BLaER1 treated with 17β-estradiol and CSF1 and Interleukin-3, amounts not matched to agents 10 nM and 100 nM (cell line): ENCODE results near the gene KCTD1.
A peak's percentile ranks its signal among the peaks of the same experiment; 100 is the strongest.

Experiments used
- H3K27ac ChIP-seq, 11 experiments: shearing (Covaris generic); formaldehyde crosslinking; 2 replicates each; pipeline ENCODE4 v1.8.1; 2022
- H3K27me3 ChIP-seq, 11 experiments: shearing (Covaris generic); formaldehyde crosslinking; 2 replicates each; pipeline ENCODE4 v1.8.1; 2022
- H3K36me3 ChIP-seq, 11 experiments: shearing (Covaris generic); formaldehyde crosslinking; 2 replicates each; pipeline ENCODE4 v1.8.1; 2022
- H3K4me1 ChIP-seq, 10 experiments: shearing (Covaris generic); formaldehyde crosslinking; 2 replicates each; pipeline ENCODE4 v1.8.1; 2022
- H3K4me2 ChIP-seq, 11 experiments: shearing (Covaris generic); formaldehyde crosslinking; 2 replicates each; pipeline ENCODE4 v1.8.1; 2022
- H3K4me3 ChIP-seq, 10 experiments: shearing (Covaris generic); formaldehyde crosslinking; 2 replicates each; pipeline ENCODE4 v1.8.1; 2022
- H3K9ac ChIP-seq, 11 experiments: shearing (Covaris generic); formaldehyde crosslinking; 2 replicates each; pipeline ENCODE4 v1.8.1; 2022
- H3K9me3 ChIP-seq, 11 experiments: shearing (Covaris generic); formaldehyde crosslinking; replicated peaks in 1 of 11; 2 replicates each; pipeline ENCODE4 v1.8.1; 2022
- H4K20me1 ChIP-seq, 11 experiments: shearing (Covaris generic); formaldehyde crosslinking; 2 replicates each; pipeline ENCODE4 v1.8.1; 2022
- Cebpa-rat ChIP-seq, 11 experiments: shearing (Covaris generic); IDR thresholded peaks; 2 replicates each; pipeline ENCODE4 v1.8.1; 2022

The KCTD1 gene

GRCh38 chr18:26471027-26471426 lies 77.3 kb downstream of the KCTD1 start:
- Histone ChIP-seq H3K4me2 (no peak overlapping the region; a peak in 1 of 22 replicates), H3K4me3 (no peak overlapping the region), H3K27me3 (no peaks in the 10 kb centered on the region), H3K9ac (no peak overlapping the region), H3K27ac (no peak overlapping the region), H3K4me1 (peaks cover 0 to 19% (median 14%) of the 10 kb centered on the region in 10 experiments; a peak in 13 of 20 replicates), H3K9me3 (no peaks in the 10 kb centered on the region), H3K36me3 (no peaks in the 10 kb centered on the region), H4K20me1 (no peaks in the 10 kb centered on the region)
- TF ChIP-seq Cebpa-rat (IDR thresholded peaks at IDR 0.05) = no peak

- Histone ChIP-seq H4K20me1 (no peaks in the 10 kb centered on the region), H3K27ac (no peak overlapping the region), H3K36me3 (no peaks in the 10 kb centered on the region), H3K9me3 (no peaks in the 10 kb centered on the region), H3K9ac (no peak overlapping the region), H3K27me3 (no peaks in the 10 kb centered on the region), H3K4me1 (peaks cover 0 to 19% (median 14%) of the 10 kb centered on the region in 10 experiments; a peak in 13 of 20 replicates), H3K4me3 (no peak overlapping the region), H3K4me2 (peak overlapping the region in 7 of 11 experiments; percentile 19 to 59 (median 52); a peak in 13 of 22 replicates)
- TF ChIP-seq Cebpa-rat (IDR thresholded peaks at IDR 0.05) = no peak
Observed at GRCh38 chr18:26470011-26470637, 78.2 kb downstream of the KCTD1 start.

DNA sequence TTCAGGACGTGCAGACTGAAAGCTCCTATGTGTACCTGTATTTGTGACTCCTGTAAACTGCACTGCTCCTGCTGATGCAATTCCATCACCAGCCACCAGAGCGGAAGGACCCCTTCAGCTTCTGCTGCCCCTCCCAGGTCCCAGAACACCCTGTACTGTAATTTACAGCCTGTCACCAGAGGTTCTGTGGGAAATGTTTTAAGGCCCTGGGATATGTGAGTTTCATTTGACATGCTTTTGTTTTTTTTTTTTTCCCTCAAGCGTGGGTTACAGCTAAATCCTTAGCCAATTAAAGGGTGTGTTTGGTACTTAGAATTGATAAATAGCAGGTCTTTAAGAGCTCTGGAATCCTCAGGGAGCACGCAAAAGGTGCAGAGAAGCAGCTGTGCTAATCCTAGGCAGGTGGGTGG lies 79.4 kb downstream of the KCTD1 start:
- H3K4me3 ChIP-seq = no peak overlapping the region
- no peak for TF ChIP-seq Cebpa-rat (IDR thresholded peaks at IDR 0.05)
- H3K27ac ChIP-seq = no peak overlapping the region
- H3K9ac ChIP-seq = no peak overlapping the region
- H3K4me1 ChIP-seq = peaks cover 0 to 19% (median 14%) of the 10 kb centered on the region in 10 experiments; a peak in 13 of 20 replicates
- no peaks in the 10 kb centered on the region for H3K9me3 ChIP-seq
- no peaks in the 10 kb centered on the region; a peak in 1 of 22 replicates for H3K36me3 ChIP-seq
- H3K4me2 ChIP-seq = 0 out of 22 replicates have a peak overlapping the region, but pooled peaks of 1 of the 11 experiments have one; percentile 59
- H4K20me1 ChIP-seq = no peaks in the 10 kb centered on the region
- no peaks in the 10 kb centered on the region for H3K27me3 ChIP-seq

GRCh38 chr18:26466026-26466425 lies 82.3 kb downstream of the KCTD1 start:
- H3K9ac ChIP-seq = no peak overlapping the region
- H3K4me3 ChIP-seq = no peak overlapping the region
- peaks cover 0 to 19% (median 14%) of the 10 kb centered on the region in 10 experiments; a peak in 13 of 20 replicates for H3K4me1 ChIP-seq
- no peaks in the 10 kb centered on the region for H4K20me1 ChIP-seq
- no peak overlapping the region for H3K4me2 ChIP-seq
- H3K9me3 ChIP-seq = no peaks in the 10 kb centered on the region
- H3K27me3 ChIP-seq = no peaks in the 10 kb centered on the region
- no peaks in the 10 kb centered on the region; a peak in 1 of 22 replicates for H3K36me3 ChIP-seq
- no peak overlapping the region for H3K27ac ChIP-seq
- TF ChIP-seq Cebpa-rat (IDR thresholded peaks at IDR 0.05) = no peak

GRCh38 chr18:26465431-26465830 lies 82.9 kb downstream of the KCTD1 start:
- Histone ChIP-seq H4K20me1 (no peaks in the 10 kb centered on the region), H3K4me1 (peaks cover 0 to 15% (median 11%) of the 10 kb centered on the region in 10 experiments; a peak in 13 of 20 replicates), H3K27me3 (no peaks in the 10 kb centered on the region), H3K9ac (no peak overlapping the region), H3K9me3 (no peaks in the 10 kb centered on the region), H3K27ac (no peak overlapping the region), H3K4me2 (no peak overlapping the region), H3K4me3 (no peak overlapping the region), H3K36me3 (no peaks in the 10 kb centered on the region; a peak in 1 of 22 replicates)
- TF ChIP-seq Cebpa-rat (IDR thresholded peaks at IDR 0.05) = no peak

DNA sequence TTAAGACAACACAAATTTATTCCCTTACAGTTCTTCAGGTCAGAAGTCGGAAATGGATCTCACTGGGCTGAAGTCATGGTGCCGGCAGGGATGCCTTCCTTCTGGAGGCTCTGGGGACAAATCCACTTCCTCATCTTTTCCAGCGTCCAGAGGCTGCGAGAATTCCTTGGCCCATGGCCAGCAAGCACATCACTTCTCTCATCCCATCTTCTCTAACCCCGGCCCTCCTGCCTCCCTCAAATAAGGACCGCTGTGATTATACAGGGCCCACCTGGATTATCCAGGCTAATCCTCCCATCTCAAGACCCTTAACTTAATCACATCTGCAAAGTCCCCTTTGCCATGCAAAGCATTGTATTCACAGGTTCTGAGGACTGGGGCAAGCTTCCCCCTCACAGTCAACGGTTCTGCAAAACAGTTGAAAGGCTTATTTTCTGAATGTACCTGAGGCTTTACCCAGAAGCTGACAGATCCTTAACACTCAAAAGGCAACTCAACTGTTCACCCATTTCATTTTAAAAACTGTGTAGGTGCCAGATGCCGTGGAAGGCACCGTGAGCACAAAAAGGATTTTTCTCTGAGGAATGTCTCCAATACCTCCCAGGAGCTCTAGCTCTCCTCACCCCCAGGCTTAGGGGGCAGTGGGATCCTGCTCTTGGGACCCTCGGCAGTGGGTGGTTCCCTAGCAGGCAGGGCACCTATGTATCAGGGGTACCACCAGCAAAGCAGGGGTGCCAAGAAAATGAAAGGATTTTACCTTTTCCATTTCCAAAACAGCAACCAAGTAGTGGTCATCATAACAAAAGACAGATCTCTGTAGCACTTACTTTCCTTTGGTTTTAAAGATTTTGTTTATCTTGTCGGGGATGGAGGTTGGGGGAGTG lies 84.0 kb downstream of the KCTD1 start:
- peaks cover 0 to 5% (median 1%) of the 10 kb centered on the region in 10 experiments; a peak in 10 of 20 replicates for H3K4me1 ChIP-seq
- H3K27me3 ChIP-seq = no peaks in the 10 kb centered on the region
- H3K36me3 ChIP-seq = peaks cover 0 to 2% (median 0%) of the 10 kb centered on the region in 11 experiments; a peak in 3 of 22 replicates
- H3K4me2 ChIP-seq = no peak overlapping the region
- no peaks in the 10 kb centered on the region for H4K20me1 ChIP-seq
- H3K4me3 ChIP-seq = no peak overlapping the region
- H3K27ac ChIP-seq = no peak overlapping the region
- no peaks in the 10 kb centered on the region for H3K9me3 ChIP-seq
- no peak overlapping the region for H3K9ac ChIP-seq
- TF ChIP-seq Cebpa-rat (IDR thresholded peaks at IDR 0.05) = no peak

- Histone ChIP-seq H3K4me1 (peaks cover 15 to 19% (median 16%) of the 10 kb centered on the region in 10 experiments), H4K20me1 (no peaks in the 10 kb centered on the region), H3K27me3 (no peaks in the 10 kb centered on the region), H3K27ac (no peak overlapping the region), H3K4me2 (no peak overlapping the region), H3K36me3 (peaks cover 0 to 7% (median 0%) of the 10 kb centered on the region in 11 experiments; a peak in 3 of 22 replicates), H3K9ac (no peak overlapping the region), H3K4me3 (no peak overlapping the region), H3K9me3 (no peaks in the 10 kb centered on the region)
- no peak for TF ChIP-seq Cebpa-rat (IDR thresholded peaks at IDR 0.05)
Observed at GRCh38 chr18:26462355-26462754, 86.0 kb downstream of the KCTD1 start.

- Histone ChIP-seq H3K4me2 (no peak overlapping the region), H4K20me1 (no peaks in the 10 kb centered on the region), H3K4me1 (peaks cover 15 to 19% (median 16%) of the 10 kb centered on the region in 10 experiments), H3K9me3 (no peaks in the 10 kb centered on the region), H3K27ac (no peak overlapping the region), H3K36me3 (peaks cover 0 to 7% (median 0%) of the 10 kb centered on the region in 11 experiments; a peak in 4 of 22 replicates), H3K27me3 (no peaks in the 10 kb centered on the region), H3K9ac (no peak overlapping the region), H3K4me3 (no peak overlapping the region)
- no peak for TF ChIP-seq Cebpa-rat (IDR thresholded peaks at IDR 0.05)
Observed at GRCh38 chr18:26461405-26461804, 86.9 kb downstream of the KCTD1 start.

DNA sequence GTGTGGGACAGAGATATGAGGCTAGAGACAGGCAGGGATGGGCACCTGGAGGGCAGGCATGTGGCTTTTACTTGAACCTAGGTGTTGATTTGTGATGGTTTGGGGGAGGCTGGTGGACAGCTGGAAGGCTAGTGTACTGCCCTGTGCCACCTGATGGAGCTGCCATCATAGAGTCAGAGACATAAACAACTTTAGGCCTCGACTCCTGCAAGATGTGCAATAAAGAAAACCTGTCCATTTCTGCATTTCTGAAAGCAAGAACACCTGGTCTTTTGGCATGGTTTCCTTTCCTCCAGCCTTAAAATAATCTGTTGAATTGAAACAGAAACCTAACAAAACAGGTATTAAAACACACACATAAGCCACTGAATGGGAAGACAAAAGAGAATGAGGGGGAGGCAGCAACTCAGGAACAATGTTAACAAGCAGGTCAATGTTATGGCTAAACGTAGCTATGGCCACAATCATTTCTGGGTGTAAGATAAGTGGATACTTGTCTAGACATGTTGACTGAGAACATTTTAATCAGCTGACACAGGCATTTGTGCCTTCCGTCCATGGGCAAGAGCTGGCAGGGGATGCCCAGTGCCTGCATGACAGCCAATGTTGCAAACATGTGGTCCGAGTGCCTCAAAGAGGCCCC lies 87.8 kb downstream of the KCTD1 start:
- no peak overlapping the region for H3K4me2 ChIP-seq
- H3K27ac ChIP-seq = no peak overlapping the region

More for the DNA sequence above, 87.8 kb downstream of the KCTD1 start:
- Histone ChIP-seq H3K9ac (no peak overlapping the region), H3K36me3 (peaks cover 0 to 11% (median 0%) of the 10 kb centered on the region in 11 experiments; a peak in 9 of 22 replicates), H3K4me1 (peaks cover 15 to 19% (median 16%) of the 10 kb centered on the region in 10 experiments), H3K4me3 (no peak overlapping the region), H4K20me1 (no peaks in the 10 kb centered on the region), H3K27me3 (no peaks in the 10 kb centered on the region), H3K9me3 (no peaks in the 10 kb centered on the region)
- TF ChIP-seq Cebpa-rat (IDR thresholded peaks at IDR 0.05) = no peak
